Measurements from ENCODE around the gene TNIK. TPM values are rescaled to one million over a fixed set of nuclear protein-coding genes. Genes with fewer than 3 reads are reported as not detected.

Gene TNIK
- total RNA-seq, 1 experiment from 2014 or later: 7.0 TPM

- Histone ChIP-seq H2AFZ (ENCODE audit: low read length) (no peak overlapping the region), H3K9me2 (replicated peaks; ENCODE audit: low read length) (no peaks in the 10 kb centered on the region), H3K79me2 (ENCODE audit: low read length) (no peaks in the 10 kb centered on the region), H3K27me3 (ENCODE audit: low read length) (no peaks in the 10 kb centered on the region), H3K9ac (ENCODE audit: low read length) (no peak overlapping the region), H3K4me2 (ENCODE audit: low read length) (no peak overlapping the region), H4K20me1 (ENCODE audit: low read length) (no peaks in the 10 kb centered on the region), H3F3A (ENCODE audit: low read length, unreplicated experiment) (no peaks in the 10 kb centered on the region), H3K4me1 (ENCODE audit: insufficient read depth, low read length) (no peaks in the 10 kb centered on the region), H3K36me3 (ENCODE audit: low read depth, low read length) (no peaks in the 10 kb centered on the region), H3K9me3 (ENCODE audit: low read length) (no peaks in the 10 kb centered on the region), H3K4me3 (ENCODE audit: low read length) (no peak overlapping the region), H3K27ac (ENCODE audit: low read length) (no peak overlapping the region)
- intact Hi-C loops (cut with micrococcal nuclease): no loop called here
- ChIA-PET POLR2A (ENCODE audit: unreplicated experiment) (no interaction called here), CTCF (no interaction called here)
- BruUV-seq (replicated peaks): no TSS peak
- DNase-seq (no peak), ATAC-seq (no peak)
- TF ChIP-seq, protein P1, sequence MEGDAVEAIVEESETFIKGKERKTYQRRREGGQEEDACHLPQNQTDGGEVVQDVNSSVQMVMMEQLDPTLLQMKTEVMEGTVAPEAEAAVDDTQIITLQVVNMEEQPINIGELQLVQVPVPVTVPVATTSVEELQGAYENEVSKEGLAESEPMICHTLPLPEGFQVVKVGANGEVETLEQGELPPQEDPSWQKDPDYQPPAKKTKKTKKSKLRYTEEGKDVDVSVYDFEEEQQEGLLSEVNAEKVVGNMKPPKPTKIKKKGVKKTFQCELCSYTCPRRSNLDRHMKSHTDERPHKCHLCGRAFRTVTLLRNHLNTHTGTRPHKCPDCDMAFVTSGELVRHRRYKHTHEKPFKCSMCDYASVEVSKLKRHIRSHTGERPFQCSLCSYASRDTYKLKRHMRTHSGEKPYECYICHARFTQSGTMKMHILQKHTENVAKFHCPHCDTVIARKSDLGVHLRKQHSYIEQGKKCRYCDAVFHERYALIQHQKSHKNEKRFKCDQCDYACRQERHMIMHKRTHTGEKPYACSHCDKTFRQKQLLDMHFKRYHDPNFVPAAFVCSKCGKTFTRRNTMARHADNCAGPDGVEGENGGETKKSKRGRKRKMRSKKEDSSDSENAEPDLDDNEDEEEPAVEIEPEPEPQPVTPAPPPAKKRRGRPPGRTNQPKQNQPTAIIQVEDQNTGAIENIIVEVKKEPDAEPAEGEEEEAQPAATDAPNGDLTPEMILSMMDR (conservative IDR thresholded peaks at IDR 0.05; ENCODE audit: low read depth, low read length): no peak
- TF ChIP-seq EZH2 (IDR thresholded peaks at IDR 0.05; ENCODE audit: low read length, unreplicated experiment): no peak
- TF ChIP-seq EZH2phosphoT487 (IDR thresholded peaks at IDR 0.05; ENCODE audit: borderline replicate concordance, low read length): no peak
Measured at GRCh38 chr3:171481011-171481410, 20.8 kb upstream of the TNIK start.

- Histone ChIP-seq H3K79me2 (ENCODE audit: low read length) (no peaks in the 10 kb centered on the region), H3K9me3 (ENCODE audit: low read length) (no peaks in the 10 kb centered on the region), H3K4me3 (ENCODE audit: low read length) (no peak overlapping the region), H3K4me2 (ENCODE audit: low read length) (no peak overlapping the region), H2AFZ (ENCODE audit: low read length) (no peak overlapping the region), H3K27ac (ENCODE audit: low read length) (no peak overlapping the region), H4K20me1 (ENCODE audit: low read length) (no peaks in the 10 kb centered on the region), H3K27me3 (ENCODE audit: low read length) (no peaks in the 10 kb centered on the region), H3K36me3 (ENCODE audit: low read depth, low read length) (no peaks in the 10 kb centered on the region), H3K4me1 (ENCODE audit: insufficient read depth, low read length) (no peaks in the 10 kb centered on the region), H3K9ac (ENCODE audit: low read length) (no peak overlapping the region), H3F3A (ENCODE audit: low read length, unreplicated experiment) (no peaks in the 10 kb centered on the region), H3K9me2 (replicated peaks; ENCODE audit: low read length) (no peaks in the 10 kb centered on the region)
- CTCF ChIA-PET: no interaction called here
- no TSS peak for BruUV-seq (replicated peaks)
- DNase-seq (no peak), ATAC-seq (no peak)
- intact Hi-C loops (cut with micrococcal nuclease): no loop called here
- TF ChIP-seq, protein P1 (conservative IDR thresholded peaks at IDR 0.05; ENCODE audit: low read depth, low read length): no peak
- TF ChIP-seq EZH2phosphoT487 (IDR thresholded peaks at IDR 0.05; ENCODE audit: borderline replicate concordance, low read length) (no peak), EZH2 (IDR thresholded peaks at IDR 0.05; ENCODE audit: low read length, unreplicated experiment) (no peak)
- POLR2A ChIA-PET (ENCODE audit: unreplicated experiment): no interaction called here
Measured at GRCh38 chr3:171480526-171480925, 20.3 kb upstream of the TNIK start.

DNA sequence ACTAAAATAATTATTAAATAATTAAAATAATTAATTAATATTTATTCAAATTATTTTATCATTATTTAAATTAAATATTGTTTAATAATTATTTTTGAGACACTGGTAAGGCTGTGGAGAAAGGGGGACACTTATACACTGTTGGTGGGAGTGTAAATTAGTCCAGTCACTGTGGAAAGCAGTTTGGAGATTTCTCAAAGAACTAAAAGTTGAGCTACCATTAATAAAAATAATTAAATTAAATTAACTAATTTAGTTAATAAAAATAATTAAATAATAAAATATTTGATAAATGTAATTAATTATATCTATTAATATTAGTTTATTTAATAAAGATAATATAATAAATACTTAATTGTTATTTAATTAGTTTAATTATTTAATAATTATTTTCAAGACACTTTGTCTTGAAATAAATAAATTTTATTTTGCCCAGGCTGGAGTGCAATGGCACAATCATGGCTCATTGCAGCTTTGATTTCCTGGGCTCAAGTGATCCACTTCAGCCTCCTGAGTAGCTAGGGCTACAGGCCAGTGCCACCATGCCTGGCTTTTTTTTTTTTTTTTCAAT lies 16.4 kb upstream of the TNIK start:
- no peak overlapping the region for H3K9ac ChIP-seq (ENCODE audit: low read length)
- no peaks in the 10 kb centered on the region for H4K20me1 ChIP-seq (ENCODE audit: low read length)
- H3K4me1 ChIP-seq (ENCODE audit: insufficient read depth, low read length): no peaks in the 10 kb centered on the region
- CTCF ChIA-PET: no interaction called here
- no peaks in the 10 kb centered on the region for H3K79me2 ChIP-seq (ENCODE audit: low read length)
- H2AFZ ChIP-seq (ENCODE audit: low read length): no peak overlapping the region
- no peaks in the 10 kb centered on the region for H3K9me2 ChIP-seq (replicated peaks; ENCODE audit: low read length)
- TF ChIP-seq EZH2 (IDR thresholded peaks at IDR 0.05; ENCODE audit: low read length, unreplicated experiment) (no peak), EZH2phosphoT487 (IDR thresholded peaks at IDR 0.05; ENCODE audit: borderline replicate concordance, low read length) (no peak)
- TF ChIP-seq, protein P1 (conservative IDR thresholded peaks at IDR 0.05; ENCODE audit: low read depth, low read length): no peak
- H3K9me3 ChIP-seq (ENCODE audit: low read length): no peaks in the 10 kb centered on the region
- H3K27ac ChIP-seq (ENCODE audit: low read length): no peak overlapping the region
- no peaks in the 10 kb centered on the region for H3F3A ChIP-seq (ENCODE audit: low read length, unreplicated experiment)
- H3K4me3 ChIP-seq (ENCODE audit: low read length): no peak overlapping the region
- no TSS peak for BruUV-seq (replicated peaks)
- DNase-seq (no peak), ATAC-seq (no peak)
- POLR2A ChIA-PET (ENCODE audit: unreplicated experiment): no interaction called here
- H3K4me2 ChIP-seq (ENCODE audit: low read length): no peak overlapping the region
- no peaks in the 10 kb centered on the region for H3K27me3 ChIP-seq (ENCODE audit: low read length)
- no peaks in the 10 kb centered on the region for H3K36me3 ChIP-seq (ENCODE audit: low read depth, low read length)
- intact Hi-C loops (cut with micrococcal nuclease): no loop called here
